PFSK-1 (cell line): ENCODE results near the gene DISC1.

ENCODE experiments used
- FOXP2 ChIP-seq: optimal IDR thresholded peaks from 2 replicates; pipeline ENCODE3; 2011; ENCODE audit warnings: borderline replicate concordance, control low read depth, inconsistent platforms; ENCODE audit not compliant: insufficient read depth; ENCODE audit errors: extremely low read length, extremely low read depth
- POLR2AphosphoS5 ChIP-seq: IDR thresholded peaks from 2 replicates; pipeline ENCODE4 v1.6.1; 2012; ENCODE audit warnings: low read depth, mild to moderate bottlenecking, control low read depth, low read length, moderate library complexity
- SIN3A ChIP-seq: IDR thresholded peaks from 2 replicates; pipeline ENCODE4 v1.6.1; 2012; ENCODE audit warnings: mild to moderate bottlenecking, low read length, moderate library complexity, borderline replicate concordance; ENCODE audit not compliant: insufficient read depth
- TAF1 ChIP-seq: IDR thresholded peaks from 2 replicates; pipeline ENCODE4 v1.6.1; 2012; ENCODE audit warnings: low read length, control low read depth, borderline replicate concordance; ENCODE audit not compliant: insufficient read depth
- TF ChIP-seq, protein P1 (sequence below), 2 experiments: IDR thresholded peaks; 2 replicates each; pipeline versions ENCODE4 v1.6.1 to v1.8.0; 2011 to 2012; ENCODE audit warnings: low read depth in 2 of 2, low read length in 2 of 2, control low read depth in 1 of 2, inconsistent platforms in 1 of 2, mild to moderate bottlenecking in 1 of 2, moderate library complexity in 1 of 2; ENCODE audit not compliant: insufficient read depth in 1 of 2

Gene DISC1

DNA sequence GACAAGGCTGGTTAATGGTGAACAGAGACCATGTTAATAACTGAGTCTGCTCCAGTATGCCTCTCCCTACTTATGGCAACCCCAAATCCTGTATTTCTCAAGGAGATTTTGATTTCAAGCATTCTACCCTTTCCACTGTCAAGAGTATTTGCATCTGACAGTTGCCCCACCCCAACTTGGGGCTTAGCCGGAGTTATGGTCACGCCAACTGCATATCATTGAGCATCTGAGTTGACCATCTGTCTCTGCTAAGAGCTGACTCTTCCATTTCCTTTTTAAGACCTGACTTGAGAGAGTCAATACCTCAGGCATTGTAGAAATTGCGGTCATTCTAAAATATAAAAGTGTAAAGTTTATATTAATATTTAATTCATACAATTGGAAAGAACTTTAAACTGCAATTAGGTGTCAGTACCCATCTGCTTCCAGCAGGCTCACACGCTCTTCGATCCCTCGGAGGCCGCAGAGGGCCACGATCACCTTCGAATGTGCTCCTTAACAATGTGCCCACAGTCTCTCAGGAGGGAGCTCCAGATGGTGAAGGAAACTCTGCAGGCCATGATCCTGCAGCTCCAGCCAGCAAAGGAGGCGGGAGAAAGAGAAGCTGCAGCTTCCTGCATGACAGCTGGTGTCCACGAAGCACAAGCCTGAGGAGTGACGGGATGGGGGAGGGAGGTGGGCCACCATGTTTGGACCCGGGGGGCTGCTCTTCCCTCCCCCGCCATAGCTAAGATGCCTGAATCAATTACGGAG lies 409.8 kb downstream of the DISC1 start:
- TF ChIP-seq, protein P1, sequence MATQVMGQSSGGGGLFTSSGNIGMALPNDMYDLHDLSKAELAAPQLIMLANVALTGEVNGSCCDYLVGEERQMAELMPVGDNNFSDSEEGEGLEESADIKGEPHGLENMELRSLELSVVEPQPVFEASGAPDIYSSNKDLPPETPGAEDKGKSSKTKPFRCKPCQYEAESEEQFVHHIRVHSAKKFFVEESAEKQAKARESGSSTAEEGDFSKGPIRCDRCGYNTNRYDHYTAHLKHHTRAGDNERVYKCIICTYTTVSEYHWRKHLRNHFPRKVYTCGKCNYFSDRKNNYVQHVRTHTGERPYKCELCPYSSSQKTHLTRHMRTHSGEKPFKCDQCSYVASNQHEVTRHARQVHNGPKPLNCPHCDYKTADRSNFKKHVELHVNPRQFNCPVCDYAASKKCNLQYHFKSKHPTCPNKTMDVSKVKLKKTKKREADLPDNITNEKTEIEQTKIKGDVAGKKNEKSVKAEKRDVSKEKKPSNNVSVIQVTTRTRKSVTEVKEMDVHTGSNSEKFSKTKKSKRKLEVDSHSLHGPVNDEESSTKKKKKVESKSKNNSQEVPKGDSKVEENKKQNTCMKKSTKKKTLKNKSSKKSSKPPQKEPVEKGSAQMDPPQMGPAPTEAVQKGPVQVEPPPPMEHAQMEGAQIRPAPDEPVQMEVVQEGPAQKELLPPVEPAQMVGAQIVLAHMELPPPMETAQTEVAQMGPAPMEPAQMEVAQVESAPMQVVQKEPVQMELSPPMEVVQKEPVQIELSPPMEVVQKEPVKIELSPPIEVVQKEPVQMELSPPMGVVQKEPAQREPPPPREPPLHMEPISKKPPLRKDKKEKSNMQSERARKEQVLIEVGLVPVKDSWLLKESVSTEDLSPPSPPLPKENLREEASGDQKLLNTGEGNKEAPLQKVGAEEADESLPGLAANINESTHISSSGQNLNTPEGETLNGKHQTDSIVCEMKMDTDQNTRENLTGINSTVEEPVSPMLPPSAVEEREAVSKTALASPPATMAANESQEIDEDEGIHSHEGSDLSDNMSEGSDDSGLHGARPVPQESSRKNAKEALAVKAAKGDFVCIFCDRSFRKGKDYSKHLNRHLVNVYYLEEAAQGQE (IDR thresholded peaks at IDR 0.05; ENCODE audit: insufficient read depth in 1 of 2, low read depth in 2 of 2, low read length in 2 of 2), result no peak
- TF ChIP-seq TAF1, result no peak
- TF ChIP-seq POLR2AphosphoS5, result no peak

DNA sequence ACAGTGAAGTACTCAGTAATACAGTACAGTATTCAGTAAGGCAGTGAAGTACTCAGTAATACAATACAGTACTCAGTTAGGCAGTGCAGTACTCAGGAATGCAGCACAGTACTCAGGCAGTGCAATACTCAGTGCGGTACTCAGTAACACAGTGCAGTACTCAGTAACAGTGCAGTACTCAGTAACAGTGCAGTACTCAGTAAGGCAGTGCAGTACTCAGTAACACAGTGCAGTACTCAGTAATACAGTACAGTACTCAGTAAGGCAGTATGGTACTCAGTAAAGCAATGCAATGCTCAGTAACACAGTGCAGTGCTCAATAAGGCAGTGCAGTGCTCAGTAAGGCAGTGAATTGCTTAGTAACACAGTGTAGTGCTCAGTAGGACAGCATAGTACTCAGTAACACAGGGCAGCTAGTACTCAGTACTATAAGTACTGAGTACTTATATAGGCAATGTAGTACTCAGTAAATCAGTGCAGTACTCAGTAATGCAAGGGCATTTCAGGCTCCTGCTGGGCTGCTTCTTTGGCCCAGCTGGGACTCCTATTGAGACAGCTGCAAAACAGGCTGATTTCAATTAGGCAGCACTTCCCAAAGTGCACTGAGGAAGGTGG lies 411.3 kb downstream of the DISC1 start:
- TF ChIP-seq TAF1 (no peak), SIN3A (no peak)

DNA sequence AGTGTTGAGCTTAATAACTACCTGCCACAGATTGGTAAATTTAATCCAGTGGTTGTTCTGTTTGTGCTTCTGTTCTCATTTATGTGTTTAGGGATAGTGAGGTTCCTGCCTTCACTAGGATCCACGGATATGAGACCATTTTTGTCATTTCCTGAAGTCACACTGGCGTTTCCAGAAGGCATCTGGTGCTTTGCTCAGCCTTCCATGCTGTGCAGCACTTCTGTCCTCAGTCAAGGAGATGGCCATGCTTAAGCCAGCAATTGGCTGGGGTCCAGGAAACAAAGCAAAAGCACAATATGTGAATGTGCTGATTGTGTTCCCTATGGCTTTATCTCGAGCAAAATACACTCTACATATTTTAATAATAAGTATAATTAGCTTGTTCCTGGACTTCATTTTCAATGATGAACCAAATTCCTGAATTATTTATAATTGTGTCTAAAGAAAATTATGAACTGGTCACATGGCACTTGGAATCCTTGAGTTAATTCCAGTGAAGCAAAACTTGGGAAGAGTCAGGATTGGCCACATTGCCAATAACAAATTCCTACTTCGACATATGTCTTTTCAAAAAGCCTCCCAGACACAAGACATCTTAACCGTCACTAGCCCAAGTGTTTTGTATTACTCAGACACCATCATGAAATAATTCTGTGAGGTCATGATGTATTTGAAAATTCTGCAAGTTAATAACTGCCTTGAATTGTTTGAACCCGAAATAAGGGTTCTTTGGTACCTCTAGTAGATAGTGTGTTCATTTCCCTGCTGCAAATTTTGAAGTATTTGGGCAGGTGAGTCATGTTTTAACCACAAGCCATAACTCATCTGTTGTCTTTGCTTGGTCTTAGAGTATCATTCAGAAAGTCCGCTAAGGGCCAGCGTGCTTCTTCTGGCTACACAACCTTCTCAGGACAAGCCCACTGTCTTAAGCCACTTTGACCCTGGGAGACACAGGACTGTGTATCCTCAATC lies 412.4 kb downstream of the DISC1 start:
- no peak for TF ChIP-seq FOXP2
- TF ChIP-seq, protein P1 (IDR thresholded peaks at IDR 0.05; ENCODE audit: insufficient read depth in 1 of 2, low read depth in 2 of 2, low read length in 2 of 2), result no peak
- TF ChIP-seq POLR2AphosphoS5, result no peak
- no peak for TF ChIP-seq SIN3A
- no peak for TF ChIP-seq TAF1

DNA sequence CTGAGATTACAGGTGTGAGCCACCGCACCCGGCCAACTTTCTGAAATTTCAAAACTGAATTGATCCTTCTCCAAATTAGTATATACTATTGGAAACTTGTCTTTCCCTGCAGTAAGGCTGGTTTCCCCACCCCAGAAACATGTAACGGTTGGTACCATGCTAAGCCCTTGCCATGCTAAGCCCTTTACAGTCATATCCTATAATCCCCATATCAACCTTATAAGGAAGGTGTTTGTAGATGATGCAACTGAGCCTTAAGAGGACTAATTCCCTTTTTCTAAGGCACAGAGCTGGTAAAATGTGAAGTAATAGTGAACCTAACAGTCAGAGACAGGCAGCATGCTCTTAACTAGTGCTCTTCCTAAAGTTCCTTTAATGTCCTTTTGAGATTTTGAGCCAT lies 413.7 kb downstream of the DISC1 start:
- TF ChIP-seq, protein P1 (IDR thresholded peaks at IDR 0.05; ENCODE audit: insufficient read depth in 1 of 2, low read depth in 2 of 2, low read length in 2 of 2), result no peak
- TF ChIP-seq TAF1 (no peak), FOXP2 (no peak), POLR2AphosphoS5 (no peak), SIN3A (no peak)

DNA sequence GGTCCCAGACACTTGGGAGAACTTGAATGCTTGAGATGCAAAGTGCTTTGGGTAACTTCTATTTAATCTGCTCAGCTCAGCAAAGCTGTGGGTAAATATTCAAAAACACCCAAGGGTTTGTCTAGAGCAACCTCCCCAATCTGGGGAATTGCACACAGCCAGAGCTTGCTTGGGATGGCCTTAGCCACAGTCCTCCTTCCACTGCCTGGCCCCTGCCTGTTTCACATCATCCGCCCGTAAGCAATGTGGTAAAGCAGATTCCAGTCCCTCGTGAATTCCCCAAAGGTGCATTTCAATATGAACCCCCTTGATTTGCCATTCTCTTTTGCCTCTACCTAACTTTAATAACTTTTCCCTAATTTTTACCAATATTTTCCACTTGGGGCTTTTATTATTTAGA lies 418.1 kb downstream of the DISC1 start:
- TF ChIP-seq FOXP2 (no peak), SIN3A (no peak), POLR2AphosphoS5 (no peak), TAF1 (no peak)
- TF ChIP-seq, protein P1 (IDR thresholded peaks at IDR 0.05; ENCODE audit: insufficient read depth in 1 of 2, low read depth in 2 of 2, low read length in 2 of 2), result no peak
